SKM-1 (cell line): ENCODE measurements around the gene DNAJC2.
"Not testable (repeated sequence)": the region's sequence is repeated elsewhere in the genome, so short reads cannot be mapped to it uniquely, and the experiment has no call there.

Source experiments
- DNase-seq: peaks from one replicate; lab custom pipeline; 2025; ENCODE audit not compliant: unreplicated experiment; lab: John Stamatoyannopoulos, UW

Gene DNAJC2

GRCh38 chr7:103278195-103278594 is 66.4 kb downstream of the DNAJC2 start:
- not testable (repeated sequence) for DNase-seq

- DNase-seq: not testable (repeated sequence)
Observed at GRCh38 chr7:103274867-103275266, 69.7 kb downstream of the DNAJC2 start.

DNA sequence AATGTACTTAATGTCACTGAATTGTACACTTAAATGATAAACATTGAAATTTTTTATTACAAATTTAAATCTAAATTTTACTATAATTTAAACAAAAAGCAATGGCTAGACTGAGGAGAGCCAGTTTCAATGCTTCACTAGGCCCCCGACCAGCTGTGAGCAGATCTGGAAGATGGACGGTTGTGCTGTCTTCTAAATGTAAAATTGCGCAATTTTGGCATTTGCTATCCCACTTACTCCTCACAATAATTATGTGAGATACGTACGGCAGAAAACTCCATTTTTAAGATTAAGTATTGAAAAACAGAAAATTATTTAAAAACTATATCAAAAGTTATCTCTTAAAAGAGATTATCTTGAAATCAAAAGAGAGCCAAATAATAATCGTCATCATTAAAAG is 71.2 kb downstream of the DNAJC2 start:
- DNase-seq: not testable (repeated sequence)

DNA sequence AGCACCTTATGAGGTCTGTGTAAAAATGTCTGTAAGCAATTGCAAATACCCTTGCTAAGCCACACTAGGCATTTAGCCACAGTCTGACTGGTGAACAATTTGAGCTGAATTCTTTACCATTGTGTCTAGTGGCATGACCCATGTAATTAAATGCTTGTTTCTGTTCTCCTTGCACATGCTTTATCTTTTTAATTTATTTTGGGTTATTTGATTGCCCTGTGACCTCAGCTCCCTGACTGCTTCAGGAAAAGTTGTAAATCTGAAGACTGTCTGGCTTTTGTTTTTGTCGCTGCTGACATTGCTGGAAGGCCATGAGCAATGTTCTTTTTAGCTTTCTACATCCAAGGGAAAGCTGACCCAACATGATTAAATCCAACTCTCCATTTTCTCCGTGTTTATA is 78.3 kb downstream of the DNAJC2 start:
- not testable (repeated sequence) for DNase-seq

GRCh38 chr7:103264054-103264453 is 80.5 kb downstream of the DNAJC2 start:
- not testable (repeated sequence) for DNase-seq
